ENCODE data around the gene ACOT9.
"Not testable (repeated sequence)": the region's sequence is repeated elsewhere in the genome, so short reads cannot be mapped to it uniquely, and the experiment has no call there.

The ACOT9 gene

DNA sequence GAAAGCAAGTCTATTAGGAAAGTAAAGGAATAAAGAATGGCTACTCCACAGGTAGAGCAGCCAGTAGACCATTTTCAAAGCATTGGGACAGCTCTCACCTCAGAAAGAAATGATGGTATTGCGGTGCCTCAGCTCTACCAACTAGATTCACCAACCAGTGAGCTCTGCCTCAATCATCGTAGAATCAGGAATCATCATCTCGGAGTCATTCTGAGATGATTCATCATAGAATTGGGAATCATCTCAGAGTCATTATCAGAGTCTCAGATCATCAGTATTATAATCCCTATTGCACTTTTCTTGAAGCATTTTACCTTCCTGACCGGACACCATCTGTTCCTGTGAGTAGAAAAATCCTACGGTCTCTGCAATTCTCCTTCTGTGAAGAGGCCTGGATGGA is 22.4 kb upstream of the ACOT9 start:
- no peak for DNase-seq

DNA sequence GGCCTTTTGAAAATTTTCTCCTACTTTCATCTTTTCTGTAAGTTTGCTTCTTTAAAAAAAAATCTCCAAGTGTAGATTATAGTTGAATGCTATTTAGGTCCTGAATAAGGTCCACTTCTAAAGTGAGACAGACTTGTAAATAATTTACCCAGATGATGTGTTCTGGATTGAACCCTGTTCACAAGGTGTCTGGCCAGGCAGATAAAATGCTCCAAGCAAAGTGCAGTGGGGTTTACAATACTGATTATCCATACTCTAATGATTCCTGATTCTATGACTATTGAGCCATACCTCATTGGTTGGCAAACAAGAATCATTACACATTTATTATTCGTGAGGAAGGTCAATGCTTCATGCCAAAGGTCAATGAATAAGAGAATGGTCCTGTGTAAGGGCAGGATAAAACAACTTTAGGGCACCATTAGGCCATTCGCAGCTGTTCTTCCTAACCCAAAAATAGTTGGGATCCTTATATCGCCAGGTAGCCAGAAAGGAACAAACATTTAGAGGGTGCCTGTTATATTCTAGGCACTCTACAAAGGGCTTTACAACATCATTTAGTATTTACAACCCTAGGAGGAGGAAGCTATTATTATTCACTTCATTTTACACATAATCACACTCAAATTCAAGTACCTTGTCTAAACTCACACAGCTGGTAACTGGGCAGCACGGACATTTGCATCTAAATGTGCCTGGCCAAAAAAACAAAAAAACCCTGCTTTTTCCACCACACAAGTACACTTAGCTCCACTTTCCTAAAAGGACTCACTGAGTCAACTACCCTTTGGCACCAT is 21.3 kb upstream of the ACOT9 start:
- DNase-seq, result no peak

DNA sequence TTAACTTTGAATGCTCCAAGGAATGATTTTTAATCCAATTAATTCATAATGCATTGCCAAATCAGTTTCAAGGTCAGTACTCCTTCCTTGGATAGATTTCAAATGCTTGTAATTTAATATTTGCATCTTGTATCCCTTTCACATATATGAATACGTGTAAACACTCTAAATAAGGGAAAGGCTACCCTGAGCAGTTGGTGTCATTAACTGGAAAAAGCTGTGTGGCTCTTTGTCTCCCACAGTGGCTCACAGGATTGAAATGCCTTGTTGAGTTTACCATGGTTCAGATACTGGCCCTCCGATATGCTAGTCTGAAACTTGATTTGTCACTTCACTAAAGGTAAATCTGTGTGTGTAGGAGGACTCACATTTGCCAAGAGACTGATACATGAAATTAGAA is 16.7 kb upstream of the ACOT9 start:
- DNase-seq, result no peak

DNA sequence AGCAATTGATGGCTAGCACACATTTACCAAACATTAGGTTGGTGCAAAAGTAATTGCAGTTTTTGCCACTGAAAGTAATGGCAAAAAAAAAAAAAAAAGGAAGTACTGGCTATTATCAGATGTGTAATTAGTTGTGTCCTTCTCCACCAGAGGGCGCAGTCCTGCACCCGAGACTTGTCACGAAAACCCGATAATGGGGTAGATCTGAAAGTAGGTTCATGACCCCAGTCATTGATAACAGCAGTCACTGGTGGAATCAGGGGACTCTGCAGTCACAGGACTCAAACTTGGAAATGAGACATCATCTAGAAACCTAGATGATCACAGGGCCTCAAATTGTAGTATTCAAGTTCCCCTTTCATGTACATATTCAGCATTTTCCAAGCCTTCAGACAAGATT is 13.1 kb upstream of the ACOT9 start:
- peak; percentile 80 for DNase-seq

DNA sequence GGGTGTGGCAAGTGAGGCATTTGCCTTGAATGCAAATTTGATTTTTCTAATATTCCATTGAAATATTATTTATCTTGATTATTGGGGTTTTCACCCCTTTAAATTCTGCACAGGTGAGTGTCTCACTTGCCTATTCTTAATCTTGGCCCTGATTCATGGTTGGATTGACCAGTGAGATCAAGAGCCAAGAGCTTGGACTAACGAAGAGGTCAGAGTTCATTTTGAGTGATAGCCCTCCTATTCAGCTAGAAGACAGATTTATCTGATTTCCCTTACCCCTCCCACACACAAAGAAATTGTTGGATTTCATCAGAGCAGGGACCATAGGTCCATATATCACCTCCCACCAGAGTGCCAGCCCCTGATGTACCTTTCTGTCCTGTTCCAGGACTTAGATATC is 11.6 kb upstream of the ACOT9 start:
- no peak for DNase-seq

DNA sequence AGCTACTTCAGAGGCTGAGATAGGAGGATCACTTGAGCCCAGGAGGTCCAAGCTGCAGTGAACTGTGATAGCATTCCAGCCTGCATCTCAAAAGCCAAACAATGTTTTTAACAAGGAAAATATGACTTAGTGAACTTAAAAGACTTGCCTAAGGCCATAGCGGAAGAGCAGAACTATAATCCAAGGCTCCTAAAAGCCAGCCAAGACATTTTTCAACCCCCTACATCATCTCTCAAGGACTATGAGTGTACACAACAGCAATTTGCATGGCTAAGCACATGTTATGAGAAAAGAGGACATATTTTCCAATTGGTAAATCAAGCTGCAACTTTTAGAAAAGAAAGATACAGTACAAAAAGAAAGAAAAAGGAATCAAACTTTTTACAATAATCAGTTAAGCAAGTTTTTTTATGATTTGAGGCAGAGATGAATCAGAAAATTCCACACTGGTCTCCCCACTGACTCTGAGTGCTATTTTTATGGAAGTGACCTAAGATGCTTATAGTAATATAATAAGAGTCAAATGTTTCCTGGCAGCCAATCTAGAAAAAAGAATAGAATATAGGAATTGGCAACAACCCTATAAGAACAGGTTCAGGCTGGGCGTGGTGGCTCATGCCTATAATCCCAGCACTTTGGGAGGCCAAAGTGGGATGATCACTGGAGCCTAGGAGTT is 9.8 kb upstream of the ACOT9 start:
- DNase-seq, result no peak

DNA sequence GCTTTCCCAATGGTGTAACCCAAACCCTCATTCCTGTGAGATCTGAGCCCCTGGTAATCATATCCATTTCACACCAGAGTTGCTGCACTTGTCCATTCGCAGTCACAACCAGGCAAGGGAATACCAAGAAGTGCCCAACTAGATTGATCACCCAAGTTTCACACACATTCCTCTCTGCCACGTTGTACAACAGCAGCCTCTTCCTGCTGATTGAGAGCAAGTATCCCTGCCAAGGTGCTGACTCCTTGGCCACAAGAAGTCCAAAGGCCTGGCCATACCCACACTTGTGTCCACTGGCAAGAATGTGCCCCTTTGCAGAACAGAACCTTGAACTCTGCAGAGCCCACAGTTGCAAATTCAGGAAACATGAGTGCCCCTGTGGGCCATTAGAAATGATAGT is 6.5 kb upstream of the ACOT9 start:
- no peak for DNase-seq

DNA sequence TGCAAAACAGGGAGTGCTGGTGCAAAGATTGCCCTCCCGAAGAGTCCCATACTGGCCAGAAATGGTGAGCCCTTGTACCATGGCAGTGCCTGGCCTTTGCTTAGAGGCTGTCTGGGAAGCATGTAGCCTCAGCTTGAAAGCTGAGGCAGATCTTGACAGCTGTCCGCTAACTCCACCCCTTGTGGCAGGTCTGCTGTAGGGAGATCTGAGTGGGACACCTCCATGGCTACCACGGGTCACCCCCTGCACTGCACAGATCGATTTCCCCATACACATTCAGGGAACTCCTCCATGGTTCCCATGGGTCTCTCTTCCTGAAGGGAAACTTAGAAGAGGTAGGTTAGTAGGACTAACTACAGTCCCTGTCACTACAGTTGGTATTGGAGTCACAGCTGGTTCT is 6.1 kb upstream of the ACOT9 start:
- no peak for DNase-seq

DNA sequence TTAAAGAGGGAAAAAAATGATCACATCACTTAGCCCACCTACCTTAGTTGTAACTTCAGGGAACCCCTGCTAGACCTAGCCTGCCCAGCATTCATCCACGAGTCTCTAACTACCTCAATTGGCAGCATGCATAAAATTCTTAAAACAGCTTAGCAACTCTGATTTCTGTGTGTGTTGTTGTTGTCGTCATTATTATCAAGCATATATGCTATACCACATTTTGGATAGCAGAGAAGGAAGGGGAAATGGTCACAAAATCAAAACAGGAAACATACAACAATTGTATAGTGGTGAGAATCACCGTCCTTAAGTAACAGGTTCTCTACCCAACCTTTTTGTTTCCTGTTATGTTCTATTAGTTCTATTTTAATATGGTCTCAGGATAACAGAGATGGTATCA is 2.7 kb upstream of the ACOT9 start:
- DNase-seq, result peak; percentile 59

DNA sequence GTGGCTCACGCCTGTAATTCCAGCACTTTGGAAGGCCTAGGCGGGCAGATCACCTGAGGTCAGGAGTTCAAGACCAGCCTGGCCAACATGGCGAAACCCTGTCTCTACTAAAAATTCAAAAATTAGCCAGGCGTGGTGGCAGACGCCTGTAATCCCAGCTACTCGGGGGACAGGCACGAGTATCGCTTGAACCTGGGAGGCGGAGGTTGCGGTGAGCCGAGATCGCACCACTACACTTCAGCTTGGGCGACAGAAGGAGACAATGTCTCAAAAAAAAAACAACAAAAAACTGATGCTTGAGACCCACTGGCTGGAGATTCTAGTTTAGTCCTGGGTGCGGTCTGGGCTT is 521 bp upstream of the ACOT9 start:
- DNase-seq, result not testable (repeated sequence)

DNA sequence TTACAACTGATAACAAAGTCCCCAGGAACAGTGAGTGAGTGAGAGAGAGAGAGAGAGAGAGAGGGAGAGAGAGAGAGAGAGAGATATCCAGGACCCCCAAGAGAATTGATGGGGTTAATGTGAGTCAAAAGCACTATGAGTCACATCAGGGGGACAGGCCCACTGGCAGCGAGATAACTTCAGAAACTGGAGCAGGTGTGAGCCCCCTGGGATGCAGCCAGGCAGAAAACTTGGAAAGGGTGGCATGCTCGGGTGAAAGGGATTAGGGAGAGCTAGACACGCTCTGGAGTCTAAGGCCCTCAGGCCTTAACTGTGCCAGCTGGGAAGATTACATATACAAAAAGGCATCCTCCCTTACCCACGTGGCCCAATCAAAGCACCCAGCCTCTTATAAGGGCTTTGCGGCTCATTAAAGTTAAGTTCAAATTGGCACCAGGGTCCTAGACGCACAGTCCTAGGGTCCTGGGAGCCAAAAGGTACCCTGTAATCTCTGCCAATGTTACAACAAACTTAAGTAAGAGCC is 841 bp downstream of the ACOT9 start:
- peak; percentile 35 for DNase-seq

DNA sequence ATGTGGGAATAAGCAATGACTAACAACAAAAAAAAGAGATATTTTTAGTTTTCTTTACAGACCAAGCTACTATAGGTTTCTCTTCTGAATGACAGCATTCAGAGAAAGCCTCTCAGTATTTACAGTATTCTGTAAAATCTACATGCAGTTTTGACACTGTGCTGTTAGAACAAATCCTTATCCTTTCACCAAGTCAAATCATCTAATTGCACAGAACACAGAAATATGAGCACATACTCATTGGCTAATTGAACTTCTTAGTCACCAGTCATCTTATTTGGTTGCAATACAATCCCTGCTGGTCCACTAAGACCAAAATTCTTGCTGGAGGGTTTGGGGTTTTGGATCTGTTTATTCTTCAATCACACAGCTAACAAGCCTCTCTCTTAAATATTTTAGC is 5.7 kb downstream of the ACOT9 start:
- DNase-seq, result no peak

DNA sequence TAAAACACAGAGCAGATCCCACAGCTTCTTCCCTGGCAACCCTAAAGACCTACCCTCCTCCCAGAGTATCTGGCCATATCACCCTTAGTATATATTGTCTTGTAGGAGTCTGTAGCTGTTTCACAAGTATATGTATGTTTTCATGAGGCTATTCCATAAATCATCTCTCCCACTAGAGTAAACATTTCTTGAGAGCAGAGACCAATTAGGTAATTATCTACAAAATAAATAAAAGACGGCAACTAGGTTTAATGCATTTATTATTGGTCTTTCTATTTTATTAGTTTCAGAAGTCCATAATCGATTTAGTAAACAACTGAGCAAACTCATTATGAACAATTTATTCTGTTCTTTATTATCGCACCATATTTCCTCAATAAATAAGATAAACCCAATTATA is 7.0 kb downstream of the ACOT9 start:
- no peak for DNase-seq

DNA sequence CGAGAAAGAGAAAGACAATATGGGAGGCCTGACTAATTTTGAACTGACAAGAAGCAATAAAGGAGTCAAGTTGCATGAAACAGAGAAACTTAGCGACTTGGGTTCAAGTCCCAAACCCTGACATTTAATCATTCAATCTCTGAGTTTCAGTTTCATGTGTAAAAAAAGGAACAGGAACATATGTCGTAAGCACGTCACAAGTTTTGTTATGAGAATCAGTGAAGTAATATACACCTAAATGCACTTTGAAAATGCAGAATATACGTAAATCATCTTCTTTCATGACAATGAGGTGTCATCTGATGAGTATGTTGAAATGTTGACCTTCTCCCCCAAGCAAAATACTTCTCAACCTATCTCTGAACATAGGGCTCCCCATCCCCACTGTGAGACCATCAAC is 10.4 kb downstream of the ACOT9 start:
- peak; percentile 22 for DNase-seq

DNA sequence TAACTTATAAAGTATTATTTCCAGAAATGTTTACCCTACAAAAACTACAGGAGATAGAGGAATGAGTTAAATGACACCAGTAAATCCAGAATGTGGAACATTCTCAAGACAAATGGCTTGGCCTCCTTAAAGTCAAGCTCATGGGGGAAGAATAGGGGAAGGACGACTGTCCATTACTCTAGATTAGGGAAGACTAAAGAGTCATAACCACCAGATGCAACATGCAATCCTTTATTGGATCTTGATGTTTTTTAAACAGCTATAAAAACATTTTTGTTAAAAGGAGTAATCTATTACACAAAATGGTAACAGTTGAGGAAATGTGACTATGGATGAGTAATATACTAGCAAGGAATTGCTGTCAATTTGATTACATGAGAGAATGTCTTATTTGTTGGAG is 11.1 kb downstream of the ACOT9 start:
- DNase-seq, result no peak

DNA sequence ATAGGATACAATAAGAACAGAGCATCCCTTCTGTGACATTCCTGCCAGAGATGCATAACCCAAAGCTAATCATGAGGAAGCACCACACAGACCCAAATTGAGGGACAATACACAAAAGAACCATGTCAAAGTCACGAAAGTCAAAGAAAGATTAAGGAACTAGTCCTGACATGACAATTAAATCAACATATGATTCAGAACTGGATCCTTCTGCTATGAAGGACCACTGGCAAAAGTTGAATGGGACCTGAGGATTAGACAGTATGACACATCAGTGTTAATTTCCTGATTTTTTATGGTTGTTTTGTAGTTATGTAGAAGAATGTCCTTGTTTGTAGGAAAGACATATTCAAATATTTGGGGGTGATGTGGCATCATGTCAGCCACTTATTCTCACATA is 13.9 kb downstream of the ACOT9 start:
- no peak for DNase-seq

DNA sequence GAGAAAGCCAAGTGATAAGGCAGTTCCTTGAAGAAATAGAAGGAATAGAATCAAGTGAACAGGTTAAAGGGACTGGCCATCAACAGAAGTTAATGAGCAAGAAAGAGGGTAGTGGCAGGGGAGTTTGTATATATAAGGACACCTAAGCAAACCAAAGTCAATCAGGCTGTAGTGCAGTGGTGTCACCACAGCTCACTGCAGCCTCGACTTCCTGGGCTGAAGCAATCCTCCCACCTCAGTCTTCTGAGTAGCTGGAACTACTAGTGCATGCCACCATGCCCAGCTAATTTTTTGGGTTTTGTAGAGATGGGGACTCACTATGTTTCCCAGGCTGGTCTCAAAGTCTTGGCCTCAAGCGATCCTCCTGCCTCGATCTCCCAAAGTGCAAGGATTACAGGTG is 15.9 kb downstream of the ACOT9 start:
- DNase-seq, result no peak

DNA sequence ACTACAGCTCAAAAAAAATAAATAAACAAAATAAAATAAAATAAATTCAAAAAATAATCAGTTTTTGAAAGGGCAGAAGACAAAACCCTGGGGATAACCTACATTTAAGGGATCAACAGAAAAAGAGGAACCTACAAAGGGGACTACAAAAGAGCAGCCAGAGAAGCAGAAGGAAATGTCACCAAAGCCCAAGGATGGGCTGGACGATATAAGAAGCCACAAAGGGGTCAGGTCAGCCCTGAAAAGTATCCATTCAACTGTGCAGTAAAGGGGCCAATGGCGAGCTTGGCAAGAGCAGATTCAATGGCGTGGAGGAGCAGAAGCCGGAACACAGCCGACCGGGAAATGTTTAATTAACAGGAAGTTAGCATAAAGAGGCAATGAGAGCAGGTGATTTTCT is 16.9 kb downstream of the ACOT9 start:
- DNase-seq, result no peak

DNA sequence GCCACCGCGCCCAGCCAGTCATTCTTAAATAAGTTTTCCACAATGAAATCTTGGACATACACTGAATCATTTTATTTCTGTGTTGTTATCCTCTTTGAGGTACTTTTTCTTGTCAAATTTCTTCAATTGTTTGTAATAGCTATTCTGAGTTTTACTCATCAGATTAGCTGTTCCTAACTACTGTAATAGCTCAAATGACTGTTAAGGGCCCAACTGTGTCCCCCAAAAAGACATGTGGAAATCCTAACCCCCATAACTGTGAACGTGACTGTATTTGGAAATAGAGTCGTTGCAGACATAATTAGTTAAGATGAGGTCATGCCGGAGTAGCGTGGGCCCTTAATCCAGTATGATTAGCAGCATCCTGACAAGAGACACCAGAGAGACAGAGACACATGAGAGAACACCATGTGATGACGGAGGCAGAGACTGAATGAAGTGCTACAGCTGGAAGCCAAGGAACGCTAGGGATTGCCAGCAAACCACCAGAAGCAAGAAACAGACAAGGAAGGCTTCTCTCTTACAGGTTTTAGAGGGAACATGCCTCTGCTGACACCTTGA is 22.9 kb downstream of the ACOT9 start:
- DNase-seq, result no peak

DNA sequence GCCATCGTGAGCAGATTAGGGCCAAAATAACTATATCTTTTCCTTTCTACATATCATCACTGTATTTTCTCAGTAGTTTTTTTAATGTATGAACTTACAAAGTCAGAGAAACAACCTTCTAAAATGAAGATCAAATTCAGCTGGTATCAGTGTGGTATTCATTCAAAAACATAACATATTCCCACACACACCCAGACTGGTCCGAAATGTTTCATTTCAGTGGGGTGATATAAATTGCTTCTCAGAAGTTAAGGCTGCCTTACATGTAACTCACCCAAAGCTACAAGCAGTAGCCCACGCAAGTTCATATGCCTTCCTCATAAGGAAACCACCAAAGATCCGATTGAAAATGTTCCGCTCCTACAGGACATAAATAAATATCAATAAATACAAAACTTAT is 37.8 kb downstream of the ACOT9 start:
- no peak for DNase-seq

DNA sequence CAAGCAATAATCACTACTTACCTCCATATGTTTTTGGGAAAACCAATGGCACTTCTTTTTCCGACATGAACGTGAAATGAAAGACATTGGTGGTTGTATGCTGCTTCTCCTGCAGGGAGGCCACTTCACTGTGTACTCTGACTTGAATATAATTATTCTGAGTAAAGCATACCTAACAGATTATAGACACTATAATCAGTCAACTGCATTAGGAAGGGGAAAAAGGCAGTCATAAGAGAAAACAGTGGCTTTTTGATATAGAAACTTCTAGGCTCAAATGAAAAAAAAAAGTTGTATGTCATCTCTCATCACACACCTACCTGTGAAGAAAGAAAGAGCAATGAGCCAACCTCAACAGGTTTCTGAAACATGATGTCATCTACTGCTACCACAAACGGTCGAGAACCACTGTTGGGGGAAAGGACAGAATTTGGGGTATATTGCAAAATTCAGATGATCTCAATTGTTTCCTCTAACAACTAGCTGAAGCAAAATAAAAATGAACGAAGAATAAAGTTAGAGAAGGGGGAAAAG is 38.3 kb downstream of the ACOT9 start:
- DNase-seq, result no peak

DNA sequence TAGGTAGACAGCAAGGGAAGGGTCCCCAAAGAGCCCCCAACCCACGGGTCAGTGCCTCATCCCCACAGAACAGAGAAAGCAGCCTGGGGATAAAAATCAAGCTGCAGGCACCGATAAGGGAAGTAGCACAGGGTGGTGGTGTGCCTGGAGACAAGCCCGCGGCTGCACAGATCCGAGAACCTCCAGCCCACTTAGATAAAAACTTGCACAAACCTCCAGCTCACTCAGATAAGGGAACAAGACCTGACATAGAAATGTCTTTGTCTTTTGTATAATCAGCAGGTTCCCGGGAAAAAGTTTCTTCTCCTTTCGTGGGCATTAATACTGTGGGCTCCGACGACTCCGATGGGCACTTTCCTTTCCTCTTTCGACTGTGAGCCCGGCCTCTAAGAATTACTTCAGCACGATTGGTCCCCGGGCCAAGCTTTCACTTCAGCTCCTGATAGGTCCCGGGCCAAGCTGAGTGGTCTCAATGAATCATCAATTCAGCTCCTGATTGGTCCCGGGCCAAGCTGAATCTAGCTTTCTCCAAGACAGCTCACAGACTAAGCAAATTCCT is 43.4 kb downstream of the ACOT9 start:
- DNase-seq, result peak; percentile 1

DNA sequence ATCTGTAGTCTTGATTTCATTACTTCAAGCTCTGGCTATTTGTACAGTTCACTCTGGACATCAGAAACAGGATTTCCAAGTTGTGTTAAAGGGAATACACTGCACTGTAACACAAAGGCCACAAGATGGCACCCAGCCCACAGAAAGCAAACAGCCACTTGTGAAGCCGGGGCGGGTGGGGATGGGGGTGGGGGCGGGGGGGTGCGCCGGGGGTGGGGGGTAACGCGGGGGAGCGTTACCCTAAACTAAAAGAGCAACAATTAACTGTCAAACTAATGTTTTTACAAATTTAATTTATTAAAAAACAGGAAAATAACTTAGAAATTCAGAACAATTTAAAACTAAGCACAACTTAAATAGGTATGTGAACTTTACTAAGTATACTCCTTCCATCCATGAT is 48.5 kb downstream of the ACOT9 start:
- DNase-seq, result peak; percentile 51

DNA sequence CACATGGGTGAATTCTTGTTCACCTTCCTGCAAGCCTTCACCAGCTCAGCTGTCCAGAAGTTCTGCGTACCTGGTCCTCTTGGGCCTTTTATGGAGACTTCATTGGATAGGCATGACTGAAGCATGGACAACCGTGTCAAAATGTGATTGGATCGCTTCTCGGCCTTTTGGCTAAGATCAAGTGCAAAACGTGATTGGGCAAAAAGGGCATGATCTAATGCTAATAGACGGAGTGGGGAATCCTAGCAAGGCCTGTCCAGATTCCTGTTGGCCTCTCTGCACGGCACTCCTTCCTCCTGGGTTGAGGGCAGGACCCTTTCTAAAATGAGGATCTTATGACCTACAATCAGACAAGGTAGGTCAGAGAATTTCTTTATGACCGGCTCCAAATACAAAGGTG is 50.9 kb downstream of the ACOT9 start:
- no peak for DNase-seq
